HAP-1 (cell line): ENCODE results near the gene CAPN1.

Experiments
- DNase-seq, 2 experiments: peaks; one replicate each; pipeline ENCODE4 v3.0.0-alpha.2; 2016 to 2020; ENCODE audit warnings: low spot score in 2 of 2
- H3K27me3 ChIP-seq: fragments of 250-450 bp; sonication (Bioruptor Pico); 2 replicates; pipeline ENCODE4 v1.5.1; 2020; ENCODE audit warnings: low read depth, mild to moderate bottlenecking, moderate library complexity
- H3K36me3 ChIP-seq: fragments of 250-450 bp; sonication (Bioruptor Pico); replicated peaks from 2 replicates; pipeline ENCODE4 v1.5.1; 2020; ENCODE audit warnings: mild to moderate bottlenecking
- H3K4me1 ChIP-seq: fragments of 250-450 bp; sonication (Bioruptor Pico); 2 replicates; pipeline ENCODE4 v1.5.1; 2020; ENCODE audit warnings: mild to moderate bottlenecking
- H3K4me3 ChIP-seq: fragments of 250-450 bp; sonication (Bioruptor Pico); 2 replicates; pipeline ENCODE4 v1.5.1; 2020; ENCODE audit warnings: mild to moderate bottlenecking, moderate library complexity
- H3K9me3 ChIP-seq: fragments of 250-450 bp; sonication (Bioruptor Pico); 2 replicates; pipeline ENCODE4 v1.5.1; 2020; ENCODE audit warnings: mild to moderate bottlenecking, moderate library complexity
- in situ Hi-C: fragments of 300-500 bp; cut with MboI; formaldehyde crosslinking; loops from 3 replicates; pipeline ENCODE4 v1.14.3; 2020; ENCODE audit warnings: low sequenced_read_pairs, inconsistent platforms, mixed read lengths

The CAPN1 gene

DNA sequence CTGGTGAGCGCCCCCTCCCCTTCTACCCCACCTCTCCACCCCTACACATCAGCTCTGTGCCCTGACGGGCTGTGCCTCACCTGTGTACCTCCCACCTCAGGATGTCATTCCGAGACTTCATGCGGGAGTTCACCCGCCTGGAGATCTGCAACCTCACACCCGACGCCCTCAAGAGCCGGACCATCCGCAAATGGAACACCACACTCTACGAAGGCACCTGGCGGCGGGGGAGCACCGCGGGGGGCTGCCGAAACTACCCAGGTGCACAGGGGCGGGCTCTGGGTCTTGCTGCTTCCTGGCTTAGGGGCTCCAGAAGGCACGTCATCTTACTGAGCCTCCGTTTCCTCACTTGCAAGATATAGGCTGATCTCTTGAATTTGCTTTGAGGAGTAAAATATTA lies 6.8 kb downstream of the CAPN1 start:
- Histone ChIP-seq H3K4me3 (no peak overlapping the region), H3K4me1 (peaks cover 9% of the 10 kb centered on the region), H3K27me3 (no peaks in the 10 kb centered on the region), H3K9me3 (no peaks in the 10 kb centered on the region), H3K36me3 (peaks cover 20% of the 10 kb centered on the region)
- DNase-seq = no peak
- in situ Hi-C loops = no loop called here

DNA sequence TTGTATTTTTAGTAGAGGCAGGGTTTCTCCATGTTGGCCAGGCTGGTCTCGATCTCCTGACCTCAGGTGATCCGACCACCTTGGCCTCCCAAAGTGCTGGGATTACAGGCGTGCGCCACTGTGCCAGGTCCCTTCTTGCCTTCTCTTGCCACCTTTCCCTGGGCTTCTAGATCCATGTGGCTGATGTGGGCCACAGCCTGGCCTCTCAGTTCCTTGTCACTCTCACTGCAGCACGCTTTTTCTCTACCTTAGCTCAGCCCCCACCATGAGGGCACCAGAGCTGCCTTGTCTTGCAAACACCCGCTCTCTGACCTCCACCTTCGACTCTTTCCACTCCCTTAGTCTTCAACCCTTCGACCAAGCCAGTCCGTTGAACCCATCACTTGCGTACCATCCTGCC lies 7.5 kb downstream of the CAPN1 start:
- DNase-seq = no peak
- no peak overlapping the region for H3K4me3 ChIP-seq
- H3K9me3 ChIP-seq = no peaks in the 10 kb centered on the region
- peaks cover 9% of the 10 kb centered on the region for H3K4me1 ChIP-seq
- H3K27me3 ChIP-seq = no peaks in the 10 kb centered on the region
- peaks cover 16% of the 10 kb centered on the region for H3K36me3 ChIP-seq
- in situ Hi-C loops = no loop called here

DNA sequence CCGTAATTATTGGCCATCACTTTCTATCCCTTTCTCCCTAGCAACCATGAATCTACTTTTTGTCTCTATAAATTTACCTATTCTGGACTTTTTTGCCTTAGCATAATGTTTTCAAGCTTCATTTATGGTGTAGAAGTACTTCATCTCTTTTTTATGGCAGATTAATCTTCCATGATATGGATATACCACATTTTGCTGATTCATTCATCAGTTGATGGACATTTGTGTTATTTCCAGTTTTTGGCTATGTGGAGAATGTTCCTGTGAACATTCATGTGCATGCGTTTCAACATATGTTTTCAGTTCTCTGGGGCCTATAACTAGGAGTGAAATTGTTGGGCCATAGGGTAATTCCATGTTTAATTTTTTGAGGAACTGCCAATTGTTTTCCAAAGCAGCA lies 12.8 kb downstream of the CAPN1 start:
- no peaks in the 10 kb centered on the region for H3K9me3 ChIP-seq
- H3K4me1 ChIP-seq = no peaks in the 10 kb centered on the region
- H3K36me3 ChIP-seq = peaks cover 18% of the 10 kb centered on the region
- in situ Hi-C loops = no loop called here
- no peak for DNase-seq
- no peak overlapping the region for H3K4me3 ChIP-seq
- H3K27me3 ChIP-seq = no peaks in the 10 kb centered on the region

DNA sequence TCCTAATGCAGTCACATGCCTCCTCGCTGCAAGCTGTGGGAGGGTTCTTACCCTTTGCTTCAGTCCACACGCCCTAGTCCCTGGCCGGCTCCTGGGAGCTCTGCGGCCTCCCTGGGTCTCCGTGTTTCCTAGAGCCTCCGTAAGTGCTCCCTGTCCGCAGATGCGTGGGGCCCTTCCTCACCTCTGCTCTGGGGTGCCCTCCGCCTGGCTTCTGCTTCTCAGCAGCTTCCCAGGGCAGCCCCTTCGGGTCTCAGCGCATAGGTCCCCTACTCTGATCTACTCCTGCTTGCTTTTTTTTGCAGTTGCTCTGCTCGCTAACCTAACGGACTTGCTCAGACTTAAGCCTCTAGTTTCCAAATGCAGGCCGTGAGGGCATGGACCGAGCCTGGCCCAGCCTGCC lies 22.4 kb downstream of the CAPN1 start:
- peaks cover 20% of the 10 kb centered on the region for H3K36me3 ChIP-seq
- no peak for DNase-seq
- in situ Hi-C loops = no loop called here
- no peak overlapping the region for H3K4me3 ChIP-seq
- H3K27me3 ChIP-seq = no peaks in the 10 kb centered on the region
- H3K4me1 ChIP-seq = no peaks in the 10 kb centered on the region
- H3K9me3 ChIP-seq = no peaks in the 10 kb centered on the region

DNA sequence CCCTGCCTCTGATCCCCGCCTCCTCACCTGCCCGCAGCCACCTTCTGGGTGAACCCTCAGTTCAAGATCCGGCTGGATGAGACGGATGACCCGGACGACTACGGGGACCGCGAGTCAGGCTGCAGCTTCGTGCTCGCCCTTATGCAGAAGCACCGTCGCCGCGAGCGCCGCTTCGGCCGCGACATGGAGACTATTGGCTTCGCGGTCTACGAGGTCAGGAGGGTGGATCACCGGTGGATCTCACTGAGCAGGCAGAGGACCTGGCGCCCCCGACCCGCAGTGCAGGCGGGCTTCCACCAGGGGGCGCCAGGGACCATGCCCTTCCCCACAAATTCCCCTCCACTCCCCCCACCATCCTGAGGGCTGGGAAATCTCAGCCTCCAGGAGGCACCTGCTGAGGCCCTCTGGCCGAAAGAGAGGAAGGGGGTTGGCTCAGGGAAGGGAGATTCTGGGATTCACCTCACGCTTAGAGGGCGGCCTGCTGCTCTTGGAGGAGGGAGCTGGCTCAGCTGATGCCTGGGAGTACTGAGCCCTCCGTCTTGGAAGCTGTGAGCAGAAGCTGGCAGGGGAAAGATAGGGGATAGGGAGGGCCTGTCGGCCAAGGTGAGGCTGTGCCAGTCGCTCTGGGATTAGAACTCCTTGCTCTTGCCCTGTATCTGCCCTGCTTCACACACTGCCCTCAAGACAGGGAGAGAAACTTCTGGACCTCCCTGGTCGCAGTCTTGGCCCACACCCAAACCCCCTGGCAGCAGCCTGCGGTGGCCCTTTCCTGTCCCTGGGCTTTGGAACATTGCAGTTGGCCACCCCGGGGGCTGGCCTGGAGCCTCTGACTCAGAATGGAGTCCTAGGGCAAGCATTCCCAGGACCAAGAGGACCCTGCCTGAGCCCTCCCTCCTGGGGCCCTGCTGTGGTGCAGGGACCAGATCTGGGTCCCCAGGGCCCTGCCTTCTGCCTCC lies 23.2 kb downstream of the CAPN1 start:
- Histone ChIP-seq H3K36me3 (peaks cover 20% of the 10 kb centered on the region), H3K9me3 (no peaks in the 10 kb centered on the region), H3K4me3 (no peak overlapping the region), H3K27me3 (no peaks in the 10 kb centered on the region), H3K4me1 (no peaks in the 10 kb centered on the region)
- peak; percentile 40 to 77 for DNase-seq
- in situ Hi-C loops = no loop called here

DNA sequence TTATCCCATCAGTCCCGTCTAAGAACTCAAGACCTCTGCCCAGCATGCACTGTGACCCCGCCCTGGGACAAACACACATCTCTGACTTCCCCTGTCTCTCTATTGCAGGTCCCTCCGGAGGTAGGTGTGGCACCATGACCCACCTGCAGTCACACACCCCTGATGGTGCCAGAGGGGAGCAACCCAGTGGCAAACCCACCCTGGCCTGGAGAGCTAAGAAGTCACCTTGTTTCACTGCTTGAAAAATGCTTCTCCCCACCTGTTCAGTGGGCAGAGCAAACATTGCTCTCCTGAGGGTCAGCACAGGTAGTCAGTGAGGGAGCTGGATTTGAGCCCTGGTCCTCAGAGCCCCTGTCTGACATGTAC lies 23.9 kb downstream of the CAPN1 start:
- in situ Hi-C loops = no loop called here
- Histone ChIP-seq H3K4me1 (no peaks in the 10 kb centered on the region), H3K36me3 (peaks cover 20% of the 10 kb centered on the region)

DNA sequence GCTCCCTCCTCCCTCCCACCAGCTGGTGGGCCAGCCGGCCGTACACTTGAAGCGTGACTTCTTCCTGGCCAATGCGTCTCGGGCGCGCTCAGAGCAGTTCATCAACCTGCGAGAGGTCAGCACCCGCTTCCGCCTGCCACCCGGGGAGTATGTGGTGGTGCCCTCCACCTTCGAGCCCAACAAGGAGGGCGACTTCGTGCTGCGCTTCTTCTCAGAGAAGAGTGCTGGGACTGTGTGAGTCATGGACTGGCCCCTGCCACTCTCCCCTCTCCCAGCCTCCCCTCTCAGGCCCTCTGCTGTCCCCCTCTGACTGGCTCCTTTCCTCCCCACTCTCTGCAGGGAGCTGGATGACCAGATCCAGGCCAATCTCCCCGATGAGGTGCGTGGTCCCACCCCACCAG lies 24.7 kb downstream of the CAPN1 start:
- DNase-seq = no peak
- Histone ChIP-seq H3K27me3 (no peaks in the 10 kb centered on the region), H3K9me3 (no peaks in the 10 kb centered on the region), H3K4me1 (no peaks in the 10 kb centered on the region), H3K36me3 (peaks cover 24% of the 10 kb centered on the region), H3K4me3 (no peak overlapping the region)
- in situ Hi-C loops = no loop called here

More for the DNA sequence above, 23.9 kb downstream of the CAPN1 start:
- no peak for DNase-seq
- H3K9me3 ChIP-seq = no peaks in the 10 kb centered on the region
- H3K4me3 ChIP-seq = no peak overlapping the region
- H3K27me3 ChIP-seq = no peaks in the 10 kb centered on the region

DNA sequence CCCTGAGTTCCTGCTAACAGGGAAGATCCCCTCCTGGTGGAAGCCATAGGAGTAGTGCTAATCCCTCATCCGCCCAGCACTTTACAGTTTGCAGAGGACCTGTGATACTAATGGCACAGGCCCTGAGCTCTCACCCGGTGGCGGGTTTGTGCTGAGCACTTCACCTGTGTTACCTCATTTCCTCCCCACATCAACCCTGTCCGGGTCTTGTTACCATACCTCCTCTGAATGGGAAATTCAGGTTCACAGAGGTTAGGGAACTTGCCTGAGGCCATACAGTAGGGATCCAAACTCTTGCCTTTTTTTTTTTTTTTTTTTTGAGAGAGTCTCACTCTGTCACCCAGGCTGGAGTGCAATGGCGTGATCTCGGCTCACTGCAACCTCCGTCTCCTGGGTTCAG lies 25.2 kb downstream of the CAPN1 start:
- Histone ChIP-seq H3K4me1 (no peaks in the 10 kb centered on the region), H3K36me3 (peaks cover 24% of the 10 kb centered on the region), H3K9me3 (no peaks in the 10 kb centered on the region), H3K27me3 (no peaks in the 10 kb centered on the region), H3K4me3 (no peak overlapping the region)
- in situ Hi-C loops = no loop called here
- DNase-seq = no peak

DNA sequence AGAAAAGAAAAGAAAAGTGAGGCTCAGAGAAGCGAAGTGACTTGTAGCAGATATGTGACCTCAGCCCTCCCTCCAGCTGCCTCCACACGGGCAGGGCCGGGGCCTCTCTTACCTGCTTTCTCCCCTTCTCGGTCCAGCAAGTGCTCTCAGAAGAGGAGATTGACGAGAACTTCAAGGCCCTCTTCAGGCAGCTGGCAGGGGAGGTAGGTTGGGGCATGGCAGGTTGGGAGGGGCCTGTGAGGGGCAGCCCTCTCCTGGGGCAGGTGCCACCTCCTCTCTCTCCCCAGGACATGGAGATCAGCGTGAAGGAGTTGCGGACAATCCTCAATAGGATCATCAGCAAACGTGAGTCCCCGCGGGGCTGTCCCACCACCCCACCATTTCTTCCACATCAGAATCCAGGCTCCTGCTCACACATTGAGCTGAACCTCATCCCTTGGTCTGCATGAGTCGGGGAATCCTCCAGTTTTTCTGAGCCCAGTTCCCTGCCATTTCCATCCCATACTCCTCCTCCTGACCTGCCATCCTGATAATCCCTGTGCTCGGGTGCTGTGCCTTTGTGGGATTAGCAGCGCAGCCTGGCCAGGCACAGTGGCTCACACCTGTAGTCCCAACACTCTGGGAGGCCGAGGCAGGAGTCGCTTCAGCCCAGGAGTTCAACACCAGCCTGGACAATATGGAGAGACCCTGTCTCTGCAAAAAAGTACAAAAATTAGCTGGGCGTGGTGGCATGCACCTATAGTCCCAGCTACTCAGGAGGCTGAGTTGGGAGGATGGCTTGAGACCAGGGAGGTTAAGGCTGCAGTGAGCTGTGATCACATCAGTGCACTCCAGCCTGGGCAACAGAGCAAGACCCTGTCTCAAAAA lies 26.4 kb downstream of the CAPN1 start:
- Histone ChIP-seq H3K4me1 (no peaks in the 10 kb centered on the region), H3K36me3 (peaks cover 24% of the 10 kb centered on the region), H3K9me3 (no peaks in the 10 kb centered on the region), H3K4me3 (no peak overlapping the region), H3K27me3 (no peaks in the 10 kb centered on the region)
- in situ Hi-C loops = no loop called here
- no peak for DNase-seq

DNA sequence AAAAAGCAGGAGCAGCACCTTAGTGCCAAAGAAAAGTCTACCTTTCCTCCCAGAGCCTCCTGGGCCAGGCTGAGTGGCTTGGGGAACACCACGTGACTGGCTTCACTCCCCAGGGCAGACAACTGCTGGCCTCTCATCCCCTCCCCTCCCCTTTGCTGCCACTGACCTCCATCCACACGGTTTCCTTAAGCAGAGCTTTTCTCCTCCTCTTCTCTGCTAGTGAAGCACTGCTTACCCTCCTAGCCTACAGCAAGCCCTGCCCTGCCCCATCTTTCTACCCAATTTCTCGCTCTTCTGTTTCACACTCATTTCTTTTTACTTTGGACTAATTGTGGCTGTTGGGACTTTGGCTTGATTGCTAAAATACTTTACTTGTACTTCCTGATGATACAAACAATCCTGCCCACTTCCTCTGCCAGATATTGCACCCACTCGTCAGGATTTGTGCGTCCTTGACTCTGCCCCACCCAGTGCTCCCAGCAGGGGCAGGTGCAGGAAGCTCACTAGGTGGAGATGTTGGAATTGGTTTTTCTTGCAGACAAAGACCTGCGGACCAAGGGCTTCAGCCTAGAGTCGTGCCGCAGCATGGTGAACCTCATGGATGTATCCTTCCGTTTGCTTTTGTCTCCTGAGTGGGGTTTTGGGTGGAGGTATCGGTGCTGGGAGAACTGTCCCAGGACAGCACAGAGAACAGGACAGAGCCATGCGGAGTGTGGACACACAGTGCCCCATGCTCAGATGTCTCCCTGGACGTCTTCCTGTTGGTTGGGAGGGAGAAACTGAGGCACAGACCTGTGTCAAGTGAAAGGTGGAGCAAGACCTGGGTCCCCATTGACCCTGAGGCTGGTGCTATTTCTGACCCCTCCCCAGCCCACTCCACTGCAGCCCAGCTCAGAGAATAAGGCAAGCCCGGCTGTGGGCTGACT lies 27.3 kb downstream of the CAPN1 start:
- DNase-seq = no peak
- no peak overlapping the region for H3K4me3 ChIP-seq
- no peaks in the 10 kb centered on the region for H3K4me1 ChIP-seq
- no peaks in the 10 kb centered on the region for H3K27me3 ChIP-seq
- peaks cover 22% of the 10 kb centered on the region for H3K36me3 ChIP-seq
- in situ Hi-C loops = no loop called here
- H3K9me3 ChIP-seq = no peaks in the 10 kb centered on the region

DNA sequence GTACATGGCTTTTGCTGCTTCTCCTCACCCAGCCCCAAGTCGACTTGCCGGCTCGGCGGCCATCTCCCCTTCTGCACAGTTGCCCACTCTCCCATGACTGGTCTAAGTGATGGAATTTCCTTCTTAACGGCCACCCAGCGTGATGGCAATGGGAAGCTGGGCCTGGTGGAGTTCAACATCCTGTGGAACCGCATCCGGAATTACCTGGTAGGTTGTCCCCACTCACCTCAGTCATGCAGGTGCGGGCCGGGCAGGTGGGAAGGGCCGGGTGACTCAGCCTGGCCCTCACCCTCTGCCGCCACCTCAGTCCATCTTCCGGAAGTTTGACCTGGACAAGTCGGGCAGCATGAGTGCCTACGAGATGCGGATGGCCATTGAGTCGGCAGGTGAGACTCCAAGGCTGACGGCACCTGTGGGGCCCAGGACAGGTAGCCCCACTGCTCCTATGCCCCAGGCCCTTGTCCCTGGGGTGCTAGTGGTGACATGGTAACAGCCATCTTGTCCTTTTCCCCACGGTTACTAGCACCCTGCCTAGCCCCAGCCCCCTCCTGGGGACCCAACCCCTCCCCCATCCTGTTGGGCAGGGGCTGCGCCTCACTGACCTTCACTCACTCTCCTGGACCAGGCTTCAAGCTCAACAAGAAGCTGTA lies 28.1 kb downstream of the CAPN1 start:
- no peak for DNase-seq
- Histone ChIP-seq H3K4me3 (no peak overlapping the region), H3K36me3 (peaks cover 15% of the 10 kb centered on the region), H3K9me3 (no peaks in the 10 kb centered on the region), H3K4me1 (no peaks in the 10 kb centered on the region), H3K27me3 (no peaks in the 10 kb centered on the region)
- in situ Hi-C loops = no loop called here

DNA sequence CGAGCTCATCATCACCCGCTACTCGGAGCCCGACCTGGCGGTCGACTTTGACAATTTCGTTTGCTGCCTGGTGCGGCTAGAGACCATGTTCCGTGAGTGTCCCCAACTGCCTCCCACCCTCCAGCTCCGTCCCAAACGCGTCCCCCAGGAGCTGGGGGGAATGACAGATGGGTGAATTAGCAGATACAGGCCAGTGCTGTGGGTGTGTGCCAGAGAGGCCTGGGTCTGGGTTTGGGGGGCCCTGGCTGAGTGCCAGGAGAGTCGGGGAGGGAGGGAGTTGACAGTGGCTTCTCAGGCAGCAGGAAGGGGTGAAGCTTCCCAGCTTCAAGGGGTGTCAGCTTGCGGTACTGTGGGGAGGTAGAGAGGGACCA lies 28.6 kb downstream of the CAPN1 start:
- no peak overlapping the region for H3K4me3 ChIP-seq
- H3K4me1 ChIP-seq = no peaks in the 10 kb centered on the region
- H3K27me3 ChIP-seq = no peaks in the 10 kb centered on the region
- peaks cover 12% of the 10 kb centered on the region for H3K36me3 ChIP-seq
- no peaks in the 10 kb centered on the region for H3K9me3 ChIP-seq
- in situ Hi-C loops = no loop called here
- DNase-seq = no peak

DNA sequence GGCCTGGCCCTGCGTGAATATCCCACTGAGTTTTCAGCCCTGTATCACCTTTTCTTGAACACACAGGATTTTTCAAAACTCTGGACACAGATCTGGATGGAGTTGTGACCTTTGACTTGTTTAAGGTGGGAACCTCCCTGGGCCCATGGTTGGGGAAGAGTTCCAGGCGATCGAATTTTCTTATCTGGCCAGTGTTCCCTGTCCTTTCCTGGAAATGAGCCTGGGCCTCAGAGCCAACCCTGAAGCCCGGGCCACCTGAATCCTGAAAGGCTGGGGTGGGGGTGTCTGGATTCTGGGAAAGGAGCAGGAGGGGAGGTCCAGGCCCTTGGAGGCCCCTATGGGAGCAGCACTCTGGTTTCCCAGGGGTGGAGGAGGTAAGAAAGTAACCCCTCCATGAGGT lies 29.0 kb downstream of the CAPN1 start:
- no peak for DNase-seq
- in situ Hi-C loops = no loop called here
- H3K4me3 ChIP-seq = no peak overlapping the region
- peaks cover 11% of the 10 kb centered on the region for H3K36me3 ChIP-seq
- no peaks in the 10 kb centered on the region for H3K4me1 ChIP-seq
- H3K27me3 ChIP-seq = no peaks in the 10 kb centered on the region
- no peaks in the 10 kb centered on the region for H3K9me3 ChIP-seq
